ENCODE results near the gene TCF4.

Gene TCF4

DNA sequence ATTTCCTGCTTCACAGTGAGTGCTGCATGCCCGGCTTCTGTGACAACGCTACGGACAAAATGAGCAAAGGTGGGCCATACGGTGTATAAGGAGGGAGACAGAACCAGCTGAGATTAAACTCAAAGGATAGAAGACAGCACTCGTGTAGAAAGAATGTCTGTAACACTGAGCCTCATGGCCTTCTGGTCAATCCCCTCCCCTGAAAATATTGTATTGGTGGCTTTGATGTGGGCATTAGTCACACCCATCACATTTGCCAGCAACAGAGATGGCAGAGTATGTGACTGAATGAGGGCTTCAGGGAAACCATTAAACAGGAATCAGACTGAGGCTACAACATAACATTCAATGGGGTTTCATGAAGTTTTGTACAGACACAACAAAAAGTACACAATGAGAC, 341.0 kb downstream of the TCF4 start:
- DNase-seq: no peak

GRCh38 chr18:55246278-55246677, 341.7 kb downstream of the TCF4 start:
- DNase-seq: no peak

DNA sequence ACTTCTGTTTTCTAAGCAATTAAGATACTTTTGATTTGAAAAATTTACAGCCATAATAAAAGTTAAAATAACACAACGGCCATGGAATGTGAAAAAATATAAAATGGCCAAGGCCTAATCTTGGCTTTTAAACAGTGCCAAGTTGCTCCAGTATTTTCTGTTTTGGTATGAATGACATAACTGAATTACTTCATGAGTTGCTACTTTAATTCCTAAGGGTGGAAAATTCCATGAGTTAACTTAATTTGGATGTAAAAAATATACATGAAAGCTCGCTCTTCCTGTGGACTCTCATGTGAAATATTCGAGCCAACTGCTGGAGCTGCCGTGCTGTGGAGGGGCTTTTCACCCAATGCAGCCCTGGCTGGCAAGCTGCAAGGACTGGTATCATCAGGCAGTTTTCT, 342.8 kb downstream of the TCF4 start:
- DNase-seq: no peak

- no peak for DNase-seq
Observed at GRCh38 chr18:55244546-55244945, 343.4 kb downstream of the TCF4 start.

GRCh38 chr18:55243857-55244256, 344.1 kb downstream of the TCF4 start:
- peak; percentile 10 for DNase-seq

- DNase-seq: no peak
Observed at GRCh38 chr18:55243255-55243654, 344.7 kb downstream of the TCF4 start.

- no peak for DNase-seq
Observed at GRCh38 chr18:55240978-55241377, 347.0 kb downstream of the TCF4 start.

DNA sequence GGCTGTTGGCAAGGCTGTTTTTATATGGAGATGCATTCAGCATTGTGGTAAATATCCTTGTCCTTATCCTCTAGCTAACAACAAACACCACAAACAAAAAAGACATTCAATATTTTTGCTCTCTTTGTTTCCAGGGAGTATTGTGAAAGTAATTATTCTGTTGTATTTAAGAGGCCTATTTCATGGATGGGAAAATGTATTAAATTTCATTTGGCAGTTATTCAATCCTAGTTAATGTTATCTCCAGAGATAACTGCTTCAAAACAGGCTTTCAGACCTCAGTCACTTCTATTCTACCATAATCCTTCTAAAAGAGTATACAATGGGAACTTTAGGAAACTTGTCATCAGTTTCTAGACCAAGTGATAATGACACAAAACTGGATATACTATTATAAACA, 348.3 kb downstream of the TCF4 start:
- no peak for DNase-seq

GRCh38 chr18:55237660-55238059, 350.3 kb downstream of the TCF4 start:
- DNase-seq: peak; percentile 18

DNA sequence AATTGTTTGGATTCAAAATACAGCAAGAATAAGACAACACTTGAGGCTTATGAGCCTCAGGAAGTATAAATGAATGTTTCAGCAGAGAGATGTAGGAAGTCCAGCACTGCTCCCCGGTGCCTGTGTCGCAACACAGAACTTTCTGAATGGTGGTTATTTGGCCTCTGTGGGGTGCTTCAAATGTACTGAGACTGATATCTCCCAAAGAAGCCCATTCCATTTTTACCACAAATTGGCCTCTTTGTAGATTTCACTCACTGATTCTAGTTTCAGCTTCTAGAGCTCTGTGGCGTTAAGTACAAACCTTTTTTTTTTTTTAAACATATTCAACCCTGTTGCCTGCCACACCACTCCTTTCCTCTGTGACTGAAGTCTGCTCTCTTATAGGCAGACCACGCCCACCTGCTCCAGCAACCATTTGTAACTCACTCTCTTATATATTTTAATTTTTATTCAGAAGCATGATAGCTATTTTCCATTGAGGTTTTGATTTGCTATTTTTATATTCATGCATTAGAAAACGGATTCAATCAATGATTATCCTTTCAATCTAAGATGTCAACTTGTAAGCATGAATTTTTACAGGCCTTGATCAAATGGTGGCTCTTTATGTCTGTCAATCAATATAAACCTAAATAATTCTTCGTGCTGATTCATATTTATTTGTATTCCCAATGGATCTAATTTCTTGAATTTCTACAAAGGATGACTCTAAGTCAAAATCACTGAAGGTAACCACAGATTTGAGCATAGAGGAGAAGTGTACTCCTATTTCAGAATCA, 351.7 kb downstream of the TCF4 start:
- no peak for DNase-seq

DNA sequence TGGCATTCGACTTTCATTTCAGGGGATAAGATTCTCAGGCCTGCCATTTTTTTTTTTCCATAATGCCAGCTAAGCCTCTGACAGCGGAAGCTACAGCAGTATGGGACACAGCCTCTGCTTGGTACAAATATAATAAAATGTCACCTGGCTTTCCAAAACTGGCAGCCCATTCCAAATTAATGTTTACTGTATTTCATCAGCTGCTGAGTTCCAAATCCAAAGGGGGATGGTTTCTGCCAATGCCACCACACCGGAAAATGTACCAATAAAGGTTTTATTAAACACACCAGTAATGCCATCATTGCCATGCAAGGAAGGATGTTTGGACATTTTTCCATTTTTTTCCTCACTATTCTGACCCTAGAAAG, 352.9 kb downstream of the TCF4 start:
- DNase-seq: no peak

GRCh38 chr18:55234366-55235093, 353.5 kb downstream of the TCF4 start:
- peak; percentile 88 for DNase-seq

GRCh38 chr18:55233857-55234256, 354.1 kb downstream of the TCF4 start:
- DNase-seq: no peak

GRCh38 chr18:55232506-55232905, 355.5 kb downstream of the TCF4 start:
- no peak for DNase-seq

DNA sequence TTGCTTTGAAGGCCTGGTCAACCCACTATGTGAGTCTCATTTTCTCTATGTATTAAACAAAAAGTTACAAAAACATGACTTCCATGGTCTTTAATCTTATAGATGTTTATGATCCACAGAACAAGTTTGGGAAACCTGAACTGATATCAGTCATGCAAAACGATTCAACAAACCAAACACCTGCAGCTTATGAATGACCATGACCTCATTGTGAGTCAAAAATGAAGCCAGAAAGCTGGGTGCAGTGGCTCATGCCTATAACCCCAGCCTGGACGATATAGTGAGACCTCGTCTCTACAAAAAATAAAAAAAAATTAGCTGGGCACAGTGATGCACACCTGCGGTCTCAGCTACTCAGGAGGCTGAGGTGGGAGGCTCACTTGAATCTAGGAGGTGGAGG, 358.3 kb downstream of the TCF4 start:
- no peak for DNase-seq

DNA sequence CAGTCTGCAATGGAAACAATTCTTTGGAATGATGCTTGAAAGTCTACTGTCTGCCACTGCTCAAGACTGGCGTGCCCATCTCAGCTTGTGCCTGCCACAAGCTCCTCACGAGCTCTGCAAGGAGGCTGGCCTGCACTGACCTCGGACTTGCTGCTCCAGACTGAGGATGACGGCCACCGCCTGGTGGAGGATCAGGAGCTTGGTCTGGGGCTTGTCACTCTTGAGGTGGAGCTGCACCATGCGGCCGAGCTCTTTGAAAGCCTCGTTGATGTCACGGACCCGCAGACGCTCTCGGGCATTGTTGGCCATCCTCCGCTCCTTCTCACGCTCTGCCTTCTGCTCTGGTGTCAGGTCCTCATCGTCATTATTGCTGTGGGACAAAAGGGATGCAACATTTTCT, 359.3 kb downstream of the TCF4 start:
- DNase-seq: no peak

DNA sequence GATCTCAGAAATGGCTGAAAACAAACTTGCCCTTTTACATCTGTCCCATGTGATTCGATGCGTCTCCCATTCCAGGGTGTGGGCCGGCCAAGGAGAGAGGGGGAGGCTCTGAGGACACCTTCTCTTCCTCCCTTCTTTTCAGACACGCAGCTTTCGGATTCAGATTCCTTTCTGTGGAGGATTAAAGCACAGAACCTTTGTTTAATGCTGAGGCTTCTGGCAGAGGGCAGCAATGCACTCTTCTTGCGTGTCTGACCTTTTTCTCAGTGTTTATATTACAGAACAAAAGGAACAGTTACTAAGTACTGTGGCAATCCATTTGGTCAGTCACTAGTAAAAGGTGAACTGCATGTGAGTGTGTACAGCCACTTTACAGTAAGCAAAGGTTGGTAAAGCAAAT, 359.8 kb downstream of the TCF4 start:
- DNase-seq: no peak

DNA sequence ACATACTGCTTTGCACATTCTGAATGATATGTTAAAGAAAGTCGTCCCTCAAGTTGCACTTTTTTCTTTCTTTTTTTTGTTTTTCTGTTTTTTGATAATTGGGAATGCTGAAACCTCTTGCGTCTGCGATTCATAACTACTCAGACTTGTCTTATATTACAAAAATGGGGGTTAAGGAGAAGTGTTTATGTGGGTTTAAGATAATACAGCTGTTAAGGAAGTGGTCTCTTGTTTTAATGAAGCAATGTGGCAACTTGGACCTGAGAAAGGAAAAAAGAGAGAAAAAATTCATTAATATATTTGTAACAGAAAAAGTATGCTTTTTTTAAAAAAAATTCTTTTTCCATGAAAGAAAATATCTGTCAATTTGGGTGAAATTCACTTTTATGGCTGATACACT, 360.2 kb downstream of the TCF4 start:
- DNase-seq: no peak

DNA sequence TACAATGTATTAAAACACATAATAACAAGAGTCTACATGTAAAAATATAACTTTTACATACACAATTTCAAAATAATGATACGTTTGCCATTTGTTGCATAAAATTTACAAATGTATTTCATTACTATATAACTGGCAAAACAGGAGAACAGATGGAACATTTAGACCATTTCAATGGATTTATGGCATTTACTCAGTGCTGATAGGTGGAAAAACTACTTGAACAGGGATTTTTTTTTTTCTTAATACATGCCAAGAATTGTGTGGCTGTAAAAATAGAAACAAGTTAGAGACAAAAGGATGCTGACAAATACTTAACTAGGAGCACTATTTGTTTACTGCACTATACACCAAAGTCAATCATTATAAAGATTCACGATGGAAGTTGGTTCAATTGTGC, 361.9 kb downstream of the TCF4 start:
- no peak for DNase-seq

DNA sequence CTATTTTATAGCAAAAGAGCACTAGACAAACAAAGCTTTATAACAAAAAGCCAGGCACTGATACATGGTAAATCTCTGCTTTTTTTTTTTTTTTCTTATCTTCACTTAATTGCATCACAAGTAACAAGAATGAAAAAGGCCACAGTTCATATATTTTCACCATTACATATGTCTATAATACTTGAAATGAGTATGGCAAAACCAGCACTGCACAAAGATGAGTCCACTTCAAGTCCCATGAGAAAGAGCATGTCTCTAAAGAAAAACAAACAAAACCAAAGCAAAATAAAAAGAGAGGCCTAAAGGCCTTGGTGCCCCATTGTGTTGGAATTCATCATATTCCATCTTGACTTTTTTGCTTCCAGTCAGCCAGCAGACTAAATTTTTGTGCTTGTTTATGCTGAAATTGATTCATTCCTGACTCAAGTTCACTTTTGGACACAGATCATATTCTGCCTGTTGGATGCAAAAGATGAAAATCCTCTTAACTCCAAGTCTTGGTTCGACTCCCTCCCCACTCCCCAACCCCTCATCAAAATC, 363.8 kb downstream of the TCF4 start:
- no peak for DNase-seq

GRCh38 chr18:55221622-55222021, 366.4 kb downstream of the TCF4 start:
- no peak for DNase-seq

DNA sequence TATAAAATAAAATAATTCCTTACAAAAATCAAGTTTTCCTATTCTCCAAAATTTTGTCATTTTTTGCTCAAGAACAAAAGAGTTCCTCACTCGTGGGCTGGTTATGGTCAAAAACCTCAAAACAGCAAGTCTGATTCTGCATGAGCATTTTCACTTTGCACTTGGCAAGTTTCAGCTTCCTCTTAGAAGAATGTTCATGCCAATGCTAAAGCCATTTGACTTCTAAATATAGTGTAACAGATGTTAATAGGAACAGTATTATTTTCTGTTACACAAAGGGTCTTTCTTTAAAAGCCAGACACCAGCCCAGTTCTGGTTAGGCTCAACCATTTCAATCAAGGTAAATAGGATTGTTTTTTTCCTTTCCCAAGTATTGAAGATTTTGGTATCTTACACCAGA, 367.5 kb downstream of the TCF4 start:
- no peak for DNase-seq

DNA sequence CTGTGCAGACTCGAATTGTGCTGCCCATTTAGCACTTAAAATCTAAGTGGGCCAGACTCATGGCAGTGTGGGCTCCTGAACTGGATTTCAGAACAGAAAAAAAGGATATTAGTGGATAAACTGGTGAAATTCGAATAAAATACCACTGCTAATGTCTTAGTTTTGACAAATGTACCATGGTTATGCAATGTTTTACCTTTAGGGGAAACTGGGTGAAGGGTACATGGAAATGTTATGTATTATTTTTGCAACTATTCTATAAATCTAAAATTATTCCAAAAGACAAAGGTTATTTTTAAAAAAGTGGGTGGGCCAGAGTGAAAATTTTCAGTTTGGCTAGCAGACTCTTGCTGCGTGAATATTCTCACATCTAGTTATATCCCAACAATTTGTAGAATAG, 368.2 kb downstream of the TCF4 start:
- DNase-seq: no peak

DNA sequence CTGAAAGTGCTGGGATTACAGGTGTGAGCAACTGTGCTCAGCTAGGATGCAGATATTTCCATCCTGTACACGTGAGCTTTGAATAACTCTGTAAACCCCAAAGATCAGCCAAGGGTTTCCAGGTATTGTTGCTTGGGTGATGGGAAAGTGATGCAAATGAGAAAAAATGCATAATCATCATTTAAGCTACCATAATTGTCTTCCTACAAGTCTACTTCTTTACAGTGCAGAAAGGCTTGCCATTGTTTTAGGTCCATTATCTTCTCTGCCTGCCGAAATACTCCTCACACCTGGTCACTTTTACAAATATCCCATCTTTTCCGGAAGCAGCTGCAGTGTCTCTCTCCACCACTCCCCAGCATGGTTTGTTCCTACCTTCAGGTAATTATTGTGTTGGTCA, 368.9 kb downstream of the TCF4 start:
- no peak for DNase-seq

- no peak for DNase-seq
Observed at GRCh38 chr18:55214969-55215368, 373.0 kb downstream of the TCF4 start.

Data from NCI-H82 (cell line).